HepG2 (cell line): ENCODE data around the gene MAP3K20. TPM values are rescaled to one million over a fixed set of nuclear protein-coding genes. Genes with fewer than 3 reads are reported as not detected.

Experiments
- ATRX ChIP-seq: sonication (generic); formaldehyde crosslinking; IDR thresholded peaks from 2 replicates; pipeline ENCODE4 v1.4.0; 2020; ENCODE audit warnings: missing genetic modification reagents, borderline replicate concordance
- CHD4 ChIP-seq: fragments of 200-600 bp; sonication (generic); IDR thresholded peaks from 2 replicates; pipeline ENCODE4 v1.7.0; 2017; ENCODE audit warnings: mild to moderate bottlenecking, low read length, borderline replicate concordance
- CREM ChIP-seq, 2 experiments: sonication (generic) in 1 of 2; formaldehyde crosslinking in 1 of 2; IDR thresholded peaks; 2 replicates each; pipeline versions ENCODE4 v1.4.0 to v1.6.1; 2016 to 2020; ENCODE audit warnings: antibody characterized with exemption in 1 of 2, mild to moderate bottlenecking in 1 of 2, missing genetic modification reagents in 1 of 2
- DMAP1 ChIP-seq: IDR thresholded peaks from 2 replicates; pipeline ENCODE4 v1.6.1; 2016
- MTA1 ChIP-seq: sonication (generic); formaldehyde crosslinking; IDR thresholded peaks from 2 replicates; pipeline ENCODE4 v1.4.0; 2020; ENCODE audit warnings: missing genetic modification reagents, mild to moderate bottlenecking, borderline replicate concordance
- NCOR1 ChIP-seq: fragments of 200-600 bp; sonication (generic); IDR thresholded peaks from 2 replicates; pipeline ENCODE4 v1.7.0; 2017; ENCODE audit warnings: antibody characterized with exemption, low read length, borderline replicate concordance
- PAXIP1 ChIP-seq: sonication (generic); formaldehyde crosslinking; conservative IDR thresholded peaks from 2 replicates; pipeline ENCODE4 v1.4.0; 2020; ENCODE audit warnings: mild to moderate bottlenecking, missing genetic modification reagents, moderate library complexity
- PHF21A ChIP-seq: sonication (generic); formaldehyde crosslinking; IDR thresholded peaks from 2 replicates; pipeline ENCODE4 v1.5.0; 2020; ENCODE audit warnings: mild to moderate bottlenecking, missing genetic modification reagents
- RCOR2 ChIP-seq: IDR thresholded peaks from 2 replicates; pipeline ENCODE4 v1.6.1; 2016; ENCODE audit warnings: missing biosample characterization, missing genetic modification reagents
- THRA ChIP-seq: sonication (generic); formaldehyde crosslinking; IDR thresholded peaks from 2 replicates; pipeline ENCODE4 v1.4.0; 2020; ENCODE audit warnings: missing genetic modification reagents, borderline replicate concordance
- THYN1 ChIP-seq: sonication (generic); formaldehyde crosslinking; IDR thresholded peaks from 2 replicates; pipeline ENCODE4 v1.8.1; 2023; ENCODE audit warnings: low read depth, mild to moderate bottlenecking, moderate library complexity, missing genetic modification reagents, borderline replicate concordance
- TP53 ChIP-seq: sonication (generic); formaldehyde crosslinking; conservative IDR thresholded peaks from 2 replicates; pipeline ENCODE4 v1.4.0; 2020; ENCODE audit warnings: missing genetic modification reagents
- TRIM22 ChIP-seq: fragments of 450-650 bp; IDR thresholded peaks from 2 replicates; pipeline ENCODE4 v1.6.1; 2017
- ZFP36 ChIP-seq: fragments of 150-350 bp; IDR thresholded peaks from 2 replicates; pipeline ENCODE4 v1.6.1; 2018; ENCODE audit warnings: borderline replicate concordance, low read length, low read depth; ENCODE audit not compliant: partially characterized antibody
- ZNF24 ChIP-seq: fragments of 450-650 bp; IDR thresholded peaks from 2 replicates; pipeline ENCODE4 v1.6.1; 2017; ENCODE audit warnings: antibody characterized with exemption, mild to moderate bottlenecking
- ZNF280D ChIP-seq: sonication (generic); formaldehyde crosslinking; IDR thresholded peaks from 2 replicates; pipeline ENCODE4 v1.5.1; 2020; ENCODE audit warnings: mild to moderate bottlenecking, missing genetic modification reagents
- ZNF558 ChIP-seq: sonication (generic); formaldehyde crosslinking; IDR thresholded peaks from 2 replicates; pipeline ENCODE4 v1.9.0; 2022; ENCODE audit warnings: mild to moderate bottlenecking, missing genetic modification reagents, borderline replicate concordance
- ZNF672 ChIP-seq: sonication (generic); formaldehyde crosslinking; IDR thresholded peaks from 2 replicates; pipeline ENCODE4 v1.8.1; 2022; ENCODE audit warnings: missing genetic modification reagents
- polyA plus RNA-seq, 8 experiments: library from polyadenylated mRNA; depleted of rRNA in 3 of 8; stranded (reverse) in 7 of 8; unstranded in 1 of 8; fragments of >200 nt; fragmentation: Illumina TruSeq in 4 of 8; extraction: Trizol in 4 of 8; gene quantifications; 2 replicates each; pipeline versions ENCODE4 v1.2.1 to v1.2.3, GENCODE V29; 2011 to 2016; ENCODE audit warnings: low read depth in 4 of 8, missing spikeins in 1 of 8, mixed read lengths in 1 of 8; ENCODE audit not compliant: insufficient read depth in 1 of 8
- total RNA-seq, 5 experiments: library from RNA; depleted of rRNA; stranded (reverse); fragments of >200 nt; fragmentation: Illumina TruSeq; extraction: Trizol; gene quantifications; 2 replicates each; pipeline ENCODE4 v1.2.3, GENCODE V29; 2016; ENCODE audit warnings: low read depth in 1 of 5

MAP3K20 gene
- total and polyA plus RNA-seq, 2 of the 13 experiments (the other 11 are each of a cell fraction or from before 2014, with no cell fraction given): 5.2 to 13.5 TPM

GRCh38 chr2:173226899-173227698 is 151.5 kb downstream of the MAP3K20 start (continued):
- TF ChIP-seq ZNF280D (CRISPR knock-in tag): no peak
- TF ChIP-seq CHD4: peak; percentile 32; the same call in 1 of the 2 replicates
- no peak for TF ChIP-seq TP53
- peak; percentile 37; the same call in 1 of the 2 replicates for TF ChIP-seq CREM (IDR thresholded peaks at IDR 0.05)
- TF ChIP-seq CREM (CRISPR knock-in tag; IDR thresholded peaks at IDR 0.05): no peak
- no peak for TF ChIP-seq PAXIP1
- no peak for TF ChIP-seq ZFP36
- no peak for TF ChIP-seq THRA
- no peak for TF ChIP-seq PHF21A (CRISPR knock-in tag)
- no peak for TF ChIP-seq TRIM22
- no peak for TF ChIP-seq RCOR2 (CRISPR knock-in tag)
- no peak for TF ChIP-seq ZNF558 (CRISPR knock-in tag)
- TF ChIP-seq THYN1 (CRISPR knock-in tag): no peak
- no peak for TF ChIP-seq ATRX
- TF ChIP-seq MTA1 (CRISPR knock-in tag): no peak
- TF ChIP-seq ZNF672 (CRISPR knock-in tag): no peak
- TF ChIP-seq DMAP1 (CRISPR knock-in tag): no peak
- no peak for TF ChIP-seq ZNF24
- peak; percentile 94; the same call in 1 of the 2 replicates for TF ChIP-seq NCOR1
- TF ChIP-seq, all 625 proteins: peak for 13
